Right atrium auricular region (tissue), 2 donors: Measurements from ENCODE around the gene DDHD1. TPM values are rescaled to one million over a fixed set of nuclear protein-coding genes. Genes with fewer than 3 reads are reported as not detected.

Source experiments
- DNase-seq: peaks from one replicate; pipeline ENCODE4 v3.0.0-alpha.2; 2019; ENCODE audit warnings: low spot score
- H3K27ac ChIP-seq, 2 donors: fragments of 200-600 bp; sonication (generic); 1 replicate in 1 of 2; 2 replicates in 1 of 2; pipeline ENCODE4 v1.5.1; 2016 to 2019
- H3K27me3 ChIP-seq, 2 donors: fragments of 200-600 bp; sonication (generic); one replicate each; pipeline versions ENCODE4 v1.5.1 to v1.6.0; 2017 to 2019
- H3K36me3 ChIP-seq: fragments of 200-600 bp; sonication (generic); one replicate; pipeline ENCODE4 v1.5.1; 2016
- H3K4me1 ChIP-seq, 2 donors: fragments of 200-600 bp; sonication (generic); one replicate each; pipeline versions ENCODE4 v1.5.1 to v1.6.0; 2017 to 2019
- H3K4me3 ChIP-seq, 2 donors: fragments of 200-600 bp; sonication (generic); 1 replicate in 1 of 2; 2 replicates in 1 of 2; pipeline ENCODE4 v1.5.1; 2017 to 2019; ENCODE audit warnings: mild to moderate bottlenecking in 1 of 2, moderate library complexity in 1 of 2
- H3K9me3 ChIP-seq, 2 donors: fragments of 200-600 bp; sonication (generic); one replicate each; pipeline ENCODE4 v1.5.1; 2019
- CTCF ChIP-seq, 2 donors: fragments of 200-600 bp; sonication (generic); IDR thresholded peaks; one replicate each; pipeline ENCODE4 v1.5.1; 2019; ENCODE audit warnings: antibody characterized with exemption in 2 of 2
- total RNA-seq, 2 donors: library from RNA; depleted of rRNA; stranded (reverse); fragments of >200 nt; gene quantifications; one replicate each; pipeline ENCODE4 v1.1.0, GENCODE V29; 2016

DDHD1 gene
- total RNA-seq, 2 donors from 2014 or later: 6.9 to 8.6 TPM

DNA sequence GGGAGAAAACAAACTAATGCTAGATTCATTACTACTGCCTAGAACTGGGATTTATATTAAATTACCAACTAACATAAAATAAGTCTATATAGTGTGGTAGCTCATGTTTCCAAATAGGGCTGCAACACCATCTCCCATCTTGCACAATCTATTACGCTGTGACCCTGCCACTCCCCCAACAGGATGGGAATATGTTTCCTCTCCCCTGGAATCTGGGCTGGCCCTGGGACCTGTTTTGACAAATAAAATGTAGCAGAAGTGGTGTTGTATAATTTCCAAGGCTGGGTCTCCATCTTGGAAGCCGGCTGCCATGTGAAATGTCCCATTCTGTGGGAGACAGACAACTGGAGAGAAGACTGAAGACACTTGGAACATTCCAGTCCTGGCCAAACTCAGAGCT, 156.6 kb downstream of the DDHD1 start:
- no peaks in the 10 kb centered on the region for H3K36me3 ChIP-seq
- no peak overlapping the region for H3K27ac ChIP-seq
- TF ChIP-seq CTCF (IDR thresholded peaks at IDR 0.05): no peak
- H3K27me3 ChIP-seq: no peaks in the 10 kb centered on the region
- no peak overlapping the region for H3K4me3 ChIP-seq
- no peaks in the 10 kb centered on the region for H3K9me3 ChIP-seq
- DNase-seq: no peak
- H3K4me1 ChIP-seq: peaks cover 0 to 2% of the 10 kb centered on the region in 2 donors

DNA sequence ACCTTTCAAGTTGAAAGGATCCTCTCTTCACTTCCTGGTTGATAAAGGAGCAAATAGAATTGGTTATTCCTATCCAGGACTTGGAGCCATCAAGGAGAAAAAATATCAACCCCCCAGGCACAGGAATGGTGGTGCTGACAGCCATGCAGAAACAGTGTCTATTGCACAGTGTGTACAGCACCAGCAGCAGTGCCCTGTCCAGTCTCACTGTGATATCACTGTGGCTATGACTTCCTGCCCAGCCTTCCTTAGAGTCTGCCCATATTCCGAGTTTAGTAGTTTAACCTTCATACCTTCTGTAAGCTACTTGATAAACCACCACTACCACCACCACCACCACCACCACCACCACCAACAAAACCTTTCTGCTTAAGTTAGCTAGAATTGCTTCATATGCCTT, 157.1 kb downstream of the DDHD1 start:
- Histone ChIP-seq H3K27me3 (no peaks in the 10 kb centered on the region), H3K9me3 (no peaks in the 10 kb centered on the region), H3K4me3 (no peak overlapping the region), H3K36me3 (no peaks in the 10 kb centered on the region), H3K4me1 (peaks cover 0 to 2% of the 10 kb centered on the region in 2 donors), H3K27ac (no peak overlapping the region)
- TF ChIP-seq CTCF (IDR thresholded peaks at IDR 0.05): no peak
- no peak for DNase-seq

GRCh38 chr14:52992236-52992870, 160.8 kb downstream of the DDHD1 start:
- Histone ChIP-seq H3K36me3 (no peaks in the 10 kb centered on the region), H3K4me3 (no peak overlapping the region), H3K27ac (no peak overlapping the region), H3K27me3 (no peaks in the 10 kb centered on the region), H3K9me3 (no peaks in the 10 kb centered on the region), H3K4me1 (no peaks in the 10 kb centered on the region)
- DNase-seq: no peak
- TF ChIP-seq CTCF (IDR thresholded peaks at IDR 0.05): no peak

GRCh38 chr14:52988139-52988538, 165.0 kb downstream of the DDHD1 start:
- no peaks in the 10 kb centered on the region for H3K4me1 ChIP-seq
- no peak overlapping the region for H3K27ac ChIP-seq
- DNase-seq: no peak
- TF ChIP-seq CTCF (IDR thresholded peaks at IDR 0.05): no peak
- H3K9me3 ChIP-seq: no peaks in the 10 kb centered on the region
- H3K36me3 ChIP-seq: no peaks in the 10 kb centered on the region
- H3K4me3 ChIP-seq: no peak overlapping the region
- H3K27me3 ChIP-seq: no peaks in the 10 kb centered on the region

GRCh38 chr14:52987514-52987913, 165.6 kb downstream of the DDHD1 start:
- TF ChIP-seq CTCF (IDR thresholded peaks at IDR 0.05): no peak
- no peaks in the 10 kb centered on the region for H3K27me3 ChIP-seq
- H3K27ac ChIP-seq: no peak overlapping the region
- no peaks in the 10 kb centered on the region for H3K4me1 ChIP-seq
- H3K9me3 ChIP-seq: no peaks in the 10 kb centered on the region
- H3K4me3 ChIP-seq: no peak overlapping the region
- DNase-seq: no peak
- no peaks in the 10 kb centered on the region for H3K36me3 ChIP-seq

DNA sequence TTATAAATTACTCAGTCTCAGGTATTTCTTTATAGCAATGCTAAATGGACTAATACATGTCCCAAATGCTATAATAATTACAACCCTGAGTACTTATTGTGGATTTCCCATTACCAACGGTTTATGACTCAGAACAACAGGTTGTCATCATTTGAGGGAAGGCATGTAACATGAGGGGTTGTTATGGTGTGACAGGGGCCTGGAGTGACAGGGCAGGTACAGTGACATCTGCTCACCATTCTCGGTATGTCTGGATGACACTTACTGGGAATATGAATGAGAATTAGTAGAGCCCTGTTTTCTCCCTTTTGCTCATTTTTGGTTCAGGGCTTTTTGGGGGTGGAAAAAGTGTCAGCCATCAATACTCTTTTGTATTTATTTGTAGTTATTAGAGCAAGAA, 166.1 kb downstream of the DDHD1 start:
- Histone ChIP-seq H3K27ac (no peak overlapping the region), H3K4me3 (no peak overlapping the region), H3K36me3 (no peaks in the 10 kb centered on the region), H3K4me1 (no peaks in the 10 kb centered on the region), H3K9me3 (no peaks in the 10 kb centered on the region), H3K27me3 (no peaks in the 10 kb centered on the region)
- no peak for TF ChIP-seq CTCF (IDR thresholded peaks at IDR 0.05)
- no peak for DNase-seq
